ENCODE data around the gene DYNC2LI1. TPM values are rescaled to one million over a fixed set of nuclear protein-coding genes. Genes with fewer than 3 reads are reported as not detected.

DYNC2LI1 gene
- total RNA-seq, 1 donor from 2014 or later, result 2.9 TPM

GRCh38 chr2:43841949-43842865 is 68.4 kb downstream of the DYNC2LI1 start:
- Histone ChIP-seq H3K9me3 (no peaks in the 10 kb centered on the region), H3K4me1 (no peaks in the 10 kb centered on the region), H3K27me3 (no peaks in the 10 kb centered on the region), H3K36me3 (no peaks in the 10 kb centered on the region), H3K4me3 (no peak overlapping the region), H3K27ac (no peak overlapping the region)
- intact Hi-C loops (cut with DNase I), result no loop called here
- no peak for DNase-seq (ENCODE audit: low spot score in 2 of 2)
- TF ChIP-seq CTCF (IDR thresholded peaks at IDR 0.05), result no peak

GRCh38 chr2:43842866-43843226 is 69.0 kb downstream of the DYNC2LI1 start:
- no peak for DNase-seq (ENCODE audit: low spot score in 2 of 2)
- no peak for TF ChIP-seq CTCF (IDR thresholded peaks at IDR 0.05)
- no peaks in the 10 kb centered on the region for H3K27me3 ChIP-seq
- H3K4me3 ChIP-seq, result no peak overlapping the region
- H3K4me1 ChIP-seq, result no peaks in the 10 kb centered on the region
- intact Hi-C loops (cut with DNase I), result no loop called here
- H3K27ac ChIP-seq, result no peak overlapping the region
- H3K36me3 ChIP-seq, result no peaks in the 10 kb centered on the region
- H3K9me3 ChIP-seq, result no peaks in the 10 kb centered on the region

- TF ChIP-seq CTCF (IDR thresholded peaks at IDR 0.05), result no peak
- no peak for DNase-seq (ENCODE audit: low spot score in 2 of 2)
- Histone ChIP-seq H3K4me1 (no peaks in the 10 kb centered on the region), H3K4me3 (no peak overlapping the region), H3K9me3 (no peaks in the 10 kb centered on the region), H3K27me3 (no peaks in the 10 kb centered on the region), H3K36me3 (no peaks in the 10 kb centered on the region), H3K27ac (no peak overlapping the region)
- intact Hi-C loops (cut with DNase I), result no loop called here
Measured at GRCh38 chr2:43845181-43845580, 71.3 kb downstream of the DYNC2LI1 start.

GRCh38 chr2:43846140-43846793 is 72.4 kb downstream of the DYNC2LI1 start:
- H3K27ac ChIP-seq, result no peak overlapping the region
- H3K9me3 ChIP-seq, result no peaks in the 10 kb centered on the region
- intact Hi-C loops (cut with DNase I), result no loop called here
- H3K36me3 ChIP-seq, result no peaks in the 10 kb centered on the region
- H3K27me3 ChIP-seq, result no peaks in the 10 kb centered on the region
- no peak overlapping the region for H3K4me3 ChIP-seq
- DNase-seq (ENCODE audit: low spot score in 2 of 2), result no peak
- TF ChIP-seq CTCF (IDR thresholded peaks at IDR 0.05), result no peak
- peaks cover 0 to 2% of the 10 kb centered on the region in 2 donors for H3K4me1 ChIP-seq

GRCh38 chr2:43848214-43848613 is 74.4 kb downstream of the DYNC2LI1 start:
- no peak overlapping the region for H3K27ac ChIP-seq
- no peak overlapping the region for H3K4me3 ChIP-seq
- no peak for TF ChIP-seq CTCF (IDR thresholded peaks at IDR 0.05)
- H3K27me3 ChIP-seq, result no peaks in the 10 kb centered on the region
- DNase-seq (ENCODE audit: low spot score in 2 of 2), result no peak
- no peaks in the 10 kb centered on the region for H3K36me3 ChIP-seq
- no peaks in the 10 kb centered on the region for H3K9me3 ChIP-seq
- intact Hi-C loops (cut with DNase I), result no loop called here
- peaks cover 0 to 3% of the 10 kb centered on the region in 2 donors for H3K4me1 ChIP-seq

Data from ascending aorta (tissue), 2 donors.